Measurements from ENCODE around the gene SCG3.

DNA sequence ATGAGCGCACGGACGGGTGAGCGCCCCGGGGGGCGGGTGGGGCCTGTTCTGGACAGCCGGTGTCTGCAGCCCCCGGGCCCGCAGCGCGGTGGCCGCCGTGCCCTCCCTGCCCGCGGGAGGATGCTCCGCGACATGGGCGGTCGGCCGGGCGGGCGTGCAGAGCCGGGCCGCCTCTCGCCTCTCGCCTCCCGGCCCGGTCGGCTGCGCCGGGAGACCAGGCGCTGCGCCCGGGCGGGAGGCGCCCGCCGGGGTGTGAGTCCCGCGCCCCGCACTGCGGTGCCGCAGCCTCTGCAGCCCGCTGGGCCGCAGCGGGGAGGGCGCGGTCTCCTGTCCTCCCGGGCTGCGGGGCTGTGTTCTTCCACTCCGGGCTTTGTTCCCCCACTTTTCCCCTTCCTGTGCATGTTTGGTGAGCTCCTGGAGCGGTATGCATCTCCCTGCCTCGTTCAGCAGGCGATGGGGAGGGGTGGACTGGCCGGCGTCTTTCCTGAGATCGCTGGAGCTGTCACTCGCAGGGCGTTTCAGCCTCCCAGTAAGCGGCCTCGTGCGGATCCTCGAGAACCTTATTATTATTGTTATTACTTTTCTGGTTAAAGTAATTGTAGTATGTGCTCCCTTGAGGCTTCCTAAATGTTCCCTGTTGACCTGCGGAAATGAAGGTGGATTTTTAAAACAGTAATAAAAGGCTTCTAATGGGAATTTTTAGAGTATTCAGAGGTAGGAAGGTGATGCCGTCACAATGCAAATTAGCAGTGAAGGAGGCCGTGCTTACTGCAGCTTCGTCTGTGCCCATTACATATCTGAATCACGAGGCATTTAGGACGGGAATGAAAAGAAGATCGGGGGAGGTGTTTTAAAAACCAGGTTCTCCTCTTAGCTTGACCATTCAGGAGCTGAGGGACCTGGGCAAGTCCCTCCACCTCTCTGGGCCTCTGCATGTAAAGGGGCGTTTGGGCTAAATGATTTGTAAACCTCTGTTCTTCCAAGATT is 70.7 kb downstream of the SCG3 start:
- TF ChIP-seq, protein P1, sequence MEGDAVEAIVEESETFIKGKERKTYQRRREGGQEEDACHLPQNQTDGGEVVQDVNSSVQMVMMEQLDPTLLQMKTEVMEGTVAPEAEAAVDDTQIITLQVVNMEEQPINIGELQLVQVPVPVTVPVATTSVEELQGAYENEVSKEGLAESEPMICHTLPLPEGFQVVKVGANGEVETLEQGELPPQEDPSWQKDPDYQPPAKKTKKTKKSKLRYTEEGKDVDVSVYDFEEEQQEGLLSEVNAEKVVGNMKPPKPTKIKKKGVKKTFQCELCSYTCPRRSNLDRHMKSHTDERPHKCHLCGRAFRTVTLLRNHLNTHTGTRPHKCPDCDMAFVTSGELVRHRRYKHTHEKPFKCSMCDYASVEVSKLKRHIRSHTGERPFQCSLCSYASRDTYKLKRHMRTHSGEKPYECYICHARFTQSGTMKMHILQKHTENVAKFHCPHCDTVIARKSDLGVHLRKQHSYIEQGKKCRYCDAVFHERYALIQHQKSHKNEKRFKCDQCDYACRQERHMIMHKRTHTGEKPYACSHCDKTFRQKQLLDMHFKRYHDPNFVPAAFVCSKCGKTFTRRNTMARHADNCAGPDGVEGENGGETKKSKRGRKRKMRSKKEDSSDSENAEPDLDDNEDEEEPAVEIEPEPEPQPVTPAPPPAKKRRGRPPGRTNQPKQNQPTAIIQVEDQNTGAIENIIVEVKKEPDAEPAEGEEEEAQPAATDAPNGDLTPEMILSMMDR (IDR thresholded peaks at IDR 0.05) = no peak
- no peak for TF ChIP-seq POLR2AphosphoS5 (IDR thresholded peaks at IDR 0.05; ENCODE audit: insufficient read depth in 1 of 2, low read depth in 1 of 2)
- no peak for TF ChIP-seq POLR2A (IDR thresholded peaks at IDR 0.05)

Data from vagina (tissue), 2 donors.